ENCODE results near the gene OBSCN. TPM values are rescaled to one million over a fixed set of nuclear protein-coding genes. Genes with fewer than 3 reads are reported as not detected.
"Not testable (repeated sequence)": the region's sequence is repeated elsewhere in the genome, so short reads cannot be mapped to it uniquely, and the experiment has no call there.

OBSCN gene
- polyA plus RNA-seq, 6 donors from 2014 or later: 0.78 to 2.5 (median 1.5) TPM

GRCh38 chr1:228243093-228243492, 35.2 kb downstream of the OBSCN start:
- Mint-ChIP-seq H3K27ac (no peak overlapping the region), H3K4me3 (no peak overlapping the region), H3K36me3 (peaks cover 83 to 94% of the 10 kb centered on the region in 2 donors), H3K27me3 (no peaks in the 10 kb centered on the region), H3K9me3 (peaks cover 27 to 67% (median 54%) of the 10 kb centered on the region in 7 donors), H3K4me1 (peaks cover 0 to 10% (median 0%) of the 10 kb centered on the region in 3 donors)
- no peak for ATAC-seq (ENCODE audit: low read depth in 2 of 2)
- no peak for DNase-seq

GRCh38 chr1:228243989-228244388, 36.1 kb downstream of the OBSCN start:
- peaks cover 79 to 92% of the 10 kb centered on the region in 2 donors for H3K36me3 Mint-ChIP-seq
- H3K4me1 Mint-ChIP-seq; H3K27ac Mint-ChIP-seq; H3K27me3 Mint-ChIP-seq; H3K4me3 Mint-ChIP-seq; ATAC-seq (ENCODE audit: low read depth in 2 of 2); DNase-seq: not testable (repeated sequence)
- peaks cover 24 to 67% (median 54%) of the 10 kb centered on the region in 7 donors for H3K9me3 Mint-ChIP-seq

GRCh38 chr1:228245111-228245510, 37.3 kb downstream of the OBSCN start:
- peaks cover 0 to 4% (median 0%) of the 10 kb centered on the region in 3 donors for H3K4me1 Mint-ChIP-seq
- H3K9me3 Mint-ChIP-seq: peaks cover 24 to 61% (median 50%) of the 10 kb centered on the region in 7 donors
- ATAC-seq (ENCODE audit: low read depth in 2 of 2): no peak

GRCh38 chr1:228246216-228246900, 38.5 kb downstream of the OBSCN start:
- peaks cover 77 to 80% of the 10 kb centered on the region in 2 donors for H3K36me3 Mint-ChIP-seq
- ATAC-seq (ENCODE audit: low read depth in 2 of 2): no peak
- no peak overlapping the region for H3K4me3 Mint-ChIP-seq
- no peak overlapping the region for H3K27ac Mint-ChIP-seq
- no peak for DNase-seq
- no peaks in the 10 kb centered on the region for H3K27me3 Mint-ChIP-seq
- no peaks in the 10 kb centered on the region for H3K4me1 Mint-ChIP-seq
- peaks cover 17 to 50% (median 43%) of the 10 kb centered on the region in 7 donors for H3K9me3 Mint-ChIP-seq

More at GRCh38 chr1:228245111-228245510, 37.3 kb downstream of the OBSCN start:
- DNase-seq: no peak
- Mint-ChIP-seq H3K27ac (no peak overlapping the region), H3K4me3 (no peak overlapping the region), H3K27me3 (no peaks in the 10 kb centered on the region), H3K36me3 (peaks cover 82 to 84% of the 10 kb centered on the region in 2 donors)

GRCh38 chr1:228249513-228250305, 41.9 kb downstream of the OBSCN start:
- no peaks in the 10 kb centered on the region for H3K4me1 Mint-ChIP-seq
- no peak overlapping the region for H3K27ac Mint-ChIP-seq
- no peak for ATAC-seq (ENCODE audit: low read depth in 2 of 2)
- no peak overlapping the region for H3K4me3 Mint-ChIP-seq
- peaks cover 6 to 17% (median 13%) of the 10 kb centered on the region in 7 donors for H3K9me3 Mint-ChIP-seq
- H3K27me3 Mint-ChIP-seq: no peaks in the 10 kb centered on the region
- H3K36me3 Mint-ChIP-seq: peaks cover 55 to 62% of the 10 kb centered on the region in 2 donors
- no peak for DNase-seq

- DNase-seq; H3K9me3 Mint-ChIP-seq; H3K4me3 Mint-ChIP-seq; H3K4me1 Mint-ChIP-seq; H3K27me3 Mint-ChIP-seq; ATAC-seq (ENCODE audit: low read depth in 2 of 2): not testable (repeated sequence)
- Mint-ChIP-seq H3K27ac (peak overlapping the region in 1 of 6 donors; percentile 24), H3K36me3 (peaks cover 36 to 44% of the 10 kb centered on the region in 2 donors)
Observed at GRCh38 chr1:228252476-228252875, 44.6 kb downstream of the OBSCN start.

- H3K4me3 Mint-ChIP-seq: no peak overlapping the region
- peaks cover 0 to 15% (median 4%) of the 10 kb centered on the region in 7 donors for H3K9me3 Mint-ChIP-seq
- H3K27me3 Mint-ChIP-seq: no peaks in the 10 kb centered on the region
- no peak for DNase-seq
- ATAC-seq (ENCODE audit: low read depth in 2 of 2): no peak
- H3K36me3 Mint-ChIP-seq: peaks cover 15 to 23% of the 10 kb centered on the region in 2 donors
- H3K4me1 Mint-ChIP-seq: no peaks in the 10 kb centered on the region
- H3K27ac Mint-ChIP-seq: no peak overlapping the region
Observed at GRCh38 chr1:228256626-228257375, 49.0 kb downstream of the OBSCN start.

GRCh38 chr1:228258486-228258885, 50.6 kb downstream of the OBSCN start:
- ATAC-seq (ENCODE audit: low read depth in 2 of 2) (no peak), DNase-seq (no peak)
- Mint-ChIP-seq H3K9me3 (peaks cover 0 to 17% (median 7%) of the 10 kb centered on the region in 7 donors), H3K36me3 (peaks cover 16% of the 10 kb centered on the region in 2 donors), H3K4me3 (no peak overlapping the region), H3K4me1 (no peaks in the 10 kb centered on the region), H3K27ac (no peak overlapping the region), H3K27me3 (no peaks in the 10 kb centered on the region)

- H3K36me3 Mint-ChIP-seq: peaks cover 16% of the 10 kb centered on the region in 2 donors
- no peak for DNase-seq
- H3K27ac Mint-ChIP-seq: no peak overlapping the region
- H3K4me3 Mint-ChIP-seq: no peak overlapping the region
- no peaks in the 10 kb centered on the region for H3K4me1 Mint-ChIP-seq
- peaks cover 0 to 17% (median 7%) of the 10 kb centered on the region in 7 donors for H3K9me3 Mint-ChIP-seq
- ATAC-seq (ENCODE audit: low read depth in 2 of 2): no peak
- H3K27me3 Mint-ChIP-seq: no peaks in the 10 kb centered on the region
Observed at GRCh38 chr1:228259368-228259894, 51.6 kb downstream of the OBSCN start.

GRCh38 chr1:228259951-228260350, 52.1 kb downstream of the OBSCN start:
- Mint-ChIP-seq H3K4me1 (no peaks in the 10 kb centered on the region), H3K36me3 (peaks cover 15 to 16% of the 10 kb centered on the region in 2 donors), H3K9me3 (peaks cover 0 to 17% (median 7%) of the 10 kb centered on the region in 7 donors), H3K27me3 (no peaks in the 10 kb centered on the region), H3K4me3 (no peak overlapping the region), H3K27ac (peak overlapping the region in 1 of 6 donors; percentile 24)
- ATAC-seq (ENCODE audit: low read depth in 2 of 2): no peak
- DNase-seq: no peak

- DNase-seq: no peak
- no peak overlapping the region for H3K4me3 Mint-ChIP-seq
- no peaks in the 10 kb centered on the region for H3K27me3 Mint-ChIP-seq
- peaks cover 0 to 16% (median 7%) of the 10 kb centered on the region in 7 donors for H3K9me3 Mint-ChIP-seq
- H3K27ac Mint-ChIP-seq: no peak overlapping the region
- H3K36me3 Mint-ChIP-seq: peaks cover 7% of the 10 kb centered on the region in 2 donors
- no peak for ATAC-seq (ENCODE audit: low read depth in 2 of 2)
- H3K4me1 Mint-ChIP-seq: no peaks in the 10 kb centered on the region
Observed at GRCh38 chr1:228261706-228262105, 53.9 kb downstream of the OBSCN start.

- DNase-seq (no peak), ATAC-seq (ENCODE audit: low read depth in 2 of 2) (no peak)
- Mint-ChIP-seq H3K9me3 (peaks cover 0 to 16% (median 7%) of the 10 kb centered on the region in 7 donors), H3K27me3 (no peaks in the 10 kb centered on the region), H3K27ac (no peak overlapping the region), H3K4me3 (no peak overlapping the region), H3K36me3 (peaks cover 7 to 12% of the 10 kb centered on the region in 2 donors), H3K4me1 (no peaks in the 10 kb centered on the region)
Observed at GRCh38 chr1:228262475-228262874, 54.6 kb downstream of the OBSCN start.

GRCh38 chr1:228263636-228264035, 55.8 kb downstream of the OBSCN start:
- Mint-ChIP-seq H3K27me3 (no peaks in the 10 kb centered on the region), H3K9me3 (peaks cover 0 to 16% (median 7%) of the 10 kb centered on the region in 7 donors), H3K27ac (no peak overlapping the region), H3K4me3 (no peak overlapping the region), H3K36me3 (peaks cover 7 to 13% of the 10 kb centered on the region in 2 donors), H3K4me1 (no peaks in the 10 kb centered on the region)
- DNase-seq: no peak
- ATAC-seq (ENCODE audit: low read depth in 2 of 2): no peak
